GM12878 (cell line): ENCODE measurements around the gene LRP5. TPM values are rescaled to one million over a fixed set of nuclear protein-coding genes. Genes with fewer than 3 reads are reported as not detected.

Source experiments
- ATAC-seq: fragments of 200-7000 bp; cut with Tn5 transposase; 3 replicates; pipeline ENCODE4 v1.9.1; 2020; ENCODE audit warnings: mild to moderate bottlenecking, moderate library complexity
- BruUV-seq: library from RNA; stranded (reverse); fragments of 400-500 nt; replicated peaks from 2 replicates; lab custom pipeline; 2021; lab: Mats Ljungman, UMichigan
- CTCF ChIA-PET: fragments of 300-600 bp; sonication (Branson Sonifier 250); formaldehyde crosslinking; extraction: SDS; loops from one replicate; lab custom pipeline; 2021; ENCODE audit warnings: inconsistent platforms; lab: Yijun Ruan, JAX
- POLR2A ChIA-PET: fragments of 350-600 bp; formaldehyde crosslinking; extraction: SDS; loops from one replicate; lab custom pipeline; 2021; ENCODE audit warnings: inconsistent platforms; lab: Charles Lee
- RAD21 ChIA-PET: fragments of 300-600 bp; sonication (Branson Sonifier 250); formaldehyde crosslinking; loops from one replicate; lab custom pipeline; 2023; ENCODE audit warnings: antibody characterized with exemption; ENCODE audit not compliant: unreplicated experiment; lab: Charles Lee
- SMC1A ChIA-PET: fragments of 300-600 bp; sonication (Branson Sonifier 250); formaldehyde crosslinking; loops from one replicate; lab custom pipeline; 2023; ENCODE audit not compliant: unreplicated experiment, uncharacterized antibody; lab: Charles Lee
- DNase-seq: peaks from one replicate; pipeline ENCODE4 v3.0.0-alpha.2; 2011; ENCODE audit warnings: low read depth, low spot score
- FAIRE-seq: peaks from 3 replicates; lab custom pipeline; 2011; peaks lifted over from hg19 to GRCh38; lab: Jason Lieb, UNC
- H2AFZ ChIP-seq: 2 replicates; pipeline ENCODE4 v1.6.0; 2011; ENCODE audit warnings: low read depth, low read length, control low read depth; ENCODE audit not compliant: control insufficient read depth
- H3K27ac ChIP-seq: 2 replicates; pipeline ENCODE4 v1.5.1; 2011; ENCODE audit warnings: control low read depth; ENCODE audit not compliant: control insufficient read depth, insufficient read depth
- H3K27me3 ChIP-seq, 2 experiments: replicated peaks in 1 of 2; 2 replicates each; pipeline versions ENCODE4 v1.6.0 to v1.6.1; 2011; ENCODE audit warnings: low read length in 1 of 2; ENCODE audit not compliant: control insufficient read depth in 2 of 2, insufficient read depth in 2 of 2
- H3K36me3 ChIP-seq, 2 experiments: 2 replicates each; pipeline ENCODE4 v1.5.1; 2011; ENCODE audit warnings: low read length in 1 of 2; ENCODE audit not compliant: control insufficient read depth in 2 of 2, insufficient read depth in 2 of 2
- H3K4me1 ChIP-seq: 2 replicates; pipeline ENCODE4 v1.6.1; 2011; ENCODE audit warnings: mild to moderate bottlenecking, low read length, moderate library complexity, mixed read lengths; ENCODE audit not compliant: control insufficient read depth, insufficient read depth
- H3K4me2 ChIP-seq: 2 replicates; pipeline ENCODE4 v1.6.0; 2011; ENCODE audit warnings: control low read depth; ENCODE audit not compliant: control insufficient read depth, insufficient read depth
- H3K4me3 ChIP-seq: fragments of 200-600 bp; sonication (generic); 2 replicates; pipeline ENCODE4 v1.5.1; 2016
- H3K79me2 ChIP-seq: 2 replicates; pipeline ENCODE4 v1.6.0; 2011; ENCODE audit warnings: low read length; ENCODE audit not compliant: control insufficient read depth, insufficient read depth
- H3K9ac ChIP-seq: 2 replicates; pipeline ENCODE4 v1.8.0; 2011; ENCODE audit warnings: low read length, control low read depth, mixed read lengths; ENCODE audit not compliant: control insufficient read depth, insufficient read depth
- H3K9me3 ChIP-seq: replicated peaks from 3 replicates; pipeline ENCODE4 v1.5.1; 2011; ENCODE audit warnings: mild to moderate bottlenecking, low read length; ENCODE audit not compliant: control insufficient read depth, insufficient read depth
- H4K20me1 ChIP-seq: 2 replicates; pipeline ENCODE4 v1.6.0; 2011; ENCODE audit not compliant: control insufficient read depth, insufficient read depth
- ATF2 ChIP-seq: IDR thresholded peaks from 2 replicates; pipeline ENCODE4 v1.6.1; 2012; ENCODE audit warnings: low read length, inconsistent platforms
- ATF3 ChIP-seq: IDR thresholded peaks from 2 replicates; pipeline ENCODE4 v1.6.1; 2011; ENCODE audit warnings: low read depth, mild to moderate bottlenecking, low read length, moderate library complexity, borderline replicate concordance; ENCODE audit errors: extremely low read depth
- CREB1 ChIP-seq: IDR thresholded peaks from 2 replicates; pipeline ENCODE4 v1.6.1; 2012; ENCODE audit warnings: low read depth, mild to moderate bottlenecking, inconsistent platforms
- FOXK2 ChIP-seq: fragments of 450-650 bp; IDR thresholded peaks from 2 replicates; pipeline ENCODE4 v1.6.1; 2017; ENCODE audit warnings: mild to moderate bottlenecking, moderate library complexity
- FOXM1 ChIP-seq: IDR thresholded peaks from 2 replicates; pipeline ENCODE4 v1.6.1; 2012; ENCODE audit warnings: low read depth, mild to moderate bottlenecking, inconsistent platforms, low read length, moderate library complexity
- MTA3 ChIP-seq: IDR thresholded peaks from 2 replicates; pipeline ENCODE4 v1.6.1; 2012; ENCODE audit warnings: low read length, inconsistent platforms, borderline replicate concordance
- NFIC ChIP-seq: IDR thresholded peaks from 2 replicates; pipeline ENCODE4 v1.6.1; 2012; ENCODE audit warnings: low read depth, mild to moderate bottlenecking, inconsistent platforms, low read length, moderate library complexity
- NFYB ChIP-seq: IDR thresholded peaks from 2 replicates; pipeline ENCODE4 v1.6.1; 2011; ENCODE audit warnings: low read depth, mild to moderate bottlenecking, low read length, improper control_type of control experiment, moderate library complexity; ENCODE audit not compliant: insufficient read depth
- NR2C2 ChIP-seq: IDR thresholded peaks from 2 replicates; pipeline ENCODE4 v1.6.1; 2011; ENCODE audit warnings: borderline replicate concordance, low read depth; ENCODE audit not compliant: control insufficient read depth, insufficient read length
- RAD51 ChIP-seq: fragments of 450-650 bp; IDR thresholded peaks from 2 replicates; pipeline ENCODE4 v1.6.1; 2016; ENCODE audit warnings: moderate library complexity, mild to moderate bottlenecking, inconsistent platforms
- SRF ChIP-seq, 2 experiments: IDR thresholded peaks; 2 replicates each; pipeline ENCODE4 v1.6.1; 2011; ENCODE audit warnings: low read depth in 2 of 2, low read length in 2 of 2, mild to moderate bottlenecking in 1 of 2, moderate library complexity in 1 of 2
- TAF1 ChIP-seq: IDR thresholded peaks from 2 replicates; pipeline ENCODE4 v1.6.1; 2011; ENCODE audit warnings: mild to moderate bottlenecking, low read depth, low read length, borderline replicate concordance
- ZNF217 ChIP-seq: fragments of 450-650 bp; IDR thresholded peaks from 2 replicates; pipeline ENCODE4 v1.6.1; 2017; ENCODE audit warnings: antibody characterized with exemption, mild to moderate bottlenecking
- WGBS: methylation state at CpG from one replicate; pipeline ENCODE4 v1.1.6; 2016; ENCODE audit warnings: low lambda C conversion rate; ENCODE audit not compliant: insufficient replicate concordance, insufficient coverage; ENCODE audit errors: missing lambda C conversion rate; 5-methylcytosine and 5-hydroxymethylcytosine counted together
- in situ Hi-C: fragments of 300-500 bp; cut with MboI; formaldehyde crosslinking; loops from 9 replicates; pipeline ENCODE4 v1.14.3; 2018; ENCODE audit warnings: mixed read lengths
- intact Hi-C: fragments of 100-400 bp; cut with micrococcal nuclease; formaldehyde crosslinking; loops from one replicate; pipeline ENCODE4 v1.14.2; 2022; ENCODE audit not compliant: unreplicated experiment
- polyA plus RNA-seq, 11 experiments: library from polyadenylated mRNA; depleted of rRNA in 4 of 11; unstranded in 6 of 11; stranded (reverse) in 5 of 11; fragments of >200 nt; fragmentation: Nextera tagmentation in 4 of 11; fragmentation: Illumina TruSeq in 1 of 11; extraction: Ambion mirVana in 4 of 11; extraction: Trizol in 1 of 11; gene quantifications; 1 replicate in 1 of 11; 2 replicates in 10 of 11; pipeline versions ENCODE4 v1.2.1 to v1.2.3, GENCODE V29; 2011 to 2016; ENCODE audit warnings: inconsistent platforms in 2 of 11, missing spikeins in 2 of 11, low read depth in 1 of 11
- total RNA-seq, 4 experiments: library from RNA; depleted of rRNA in 3 of 4; stranded (reverse); fragments of >200 nt in 3 of 4; fragmentation: Illumina TruSeq in 1 of 4; extraction: Trizol in 1 of 4; gene quantifications; 2 replicates each; pipeline versions ENCODE4 v1.2.1 to v1.2.3, GENCODE V29; 2013 to 2021

Gene LRP5
- total and polyA plus RNA-seq, 10 of the 15 experiments (the other 5 are each of a cell fraction or from before 2014, with no cell fraction given): 0.37 to 34.0 (median 6.6) TPM

GRCh38 chr11:68364581-68364980 lies 52.2 kb downstream of the LRP5 start:
- DNase-seq (no peak), ATAC-seq (no peak), FAIRE-seq (no peak)
- no peaks in the 10 kb centered on the region for H3K27me3 ChIP-seq
- H3K27ac ChIP-seq: peak overlapping the region; percentile 25; the same call in 1 of the 2 replicates
- BruUV-seq: no TSS peak
- in situ Hi-C loops (no loop called here), intact Hi-C loops (no loop called here)
- H3K4me1 ChIP-seq: peaks cover 14% of the 10 kb centered on the region
- ChIA-PET SMC1A (no interaction called here), POLR2A (no interaction called here), RAD21 (no interaction called here), CTCF (no interaction called here)
- H3K9me3 ChIP-seq: no peaks in the 10 kb centered on the region
- WGBS: 90% methylated on average over 6 of the region's 6 CpGs
- H3K79me2 ChIP-seq: no peaks in the 10 kb centered on the region
- no peak overlapping the region for H3K4me3 ChIP-seq
- no peak overlapping the region for H2AFZ ChIP-seq
- H4K20me1 ChIP-seq: no peaks in the 10 kb centered on the region
- no peak overlapping the region for H3K9ac ChIP-seq
- H3K36me3 ChIP-seq: peaks cover 0 to 7% of the 10 kb centered on the region in 2 experiments; a peak in 3 of 4 replicates
- TF ChIP-seq TAF1 (no peak), ZNF217 (no peak), SRF (IDR thresholded peaks at IDR 0.05; ENCODE audit: low read depth in 2 of 2, low read length in 2 of 2) (no peak), NFIC (no peak), NFYB (no peak), MTA3 (no peak), ATF3 (no peak), ATF2 (no peak), CREB1 (no peak), FOXM1 (no peak), FOXK2 (no peak), NR2C2 (no peak), RAD51 (no peak)
- no peak overlapping the region for H3K4me2 ChIP-seq
